Body of pancreas (tissue), 4 donors: ENCODE data around the gene BAG3. TPM values are rescaled to one million over a fixed set of nuclear protein-coding genes. Genes with fewer than 3 reads are reported as not detected.
A peak's percentile ranks its signal among the peaks of the same experiment; 100 is the strongest.

ENCODE experiments used
- ATAC-seq: fragments of 150-250 bp; one replicate; pipeline ENCODE4 v1.9.1; 2016
- DNase-seq, 4 donors: peaks; one replicate each; pipeline ENCODE4 v3.0.0-alpha.2; 2019
- H3K27ac ChIP-seq, 4 donors: fragments of 200-600 bp; sonication (generic); 1 replicate in 3 of 4; 2 replicates in 1 of 4; pipeline versions ENCODE4 v1.5.1 to v1.6.1; 2016 to 2019; ENCODE audit warnings: mild to moderate bottlenecking in 1 of 4, mixed read lengths in 1 of 4, moderate library complexity in 1 of 4
- H3K27me3 ChIP-seq, 2 donors: fragments of 200-600 bp; sonication (generic); one replicate each; pipeline ENCODE4 v1.6.0; 2016; ENCODE audit warnings: mild to moderate bottlenecking in 1 of 2
- H3K36me3 ChIP-seq, 2 donors: fragments of 200-600 bp; sonication (generic); replicated peaks in 1 of 2; 2 replicates each; pipeline ENCODE4 v1.5.1; 2016; ENCODE audit warnings: low read depth in 2 of 2; ENCODE audit not compliant: insufficient read depth in 1 of 2
- H3K4me1 ChIP-seq: fragments of 200-600 bp; sonication (generic); one replicate; pipeline ENCODE4 v1.6.0; 2016
- H3K4me3 ChIP-seq, 2 donors: fragments of 200-600 bp; sonication (generic); 1 replicate in 1 of 2; 2 replicates in 1 of 2; pipeline ENCODE4 v1.5.1; 2016 to 2019
- H3K9me3 ChIP-seq, 3 donors: fragments of 200-600 bp; sonication (generic); 1 replicate in 2 of 3; 2 replicates in 1 of 3; pipeline ENCODE4 v1.5.1; 2016
- POLR2A ChIP-seq, 3 donors: fragments of 450-650 bp; IDR thresholded peaks; one replicate each; pipeline ENCODE4 v1.6.1; 2016; ENCODE audit warnings: antibody characterized with exemption in 3 of 3, mild to moderate bottlenecking in 2 of 3
- WGBS, 2 donors: methylation state at CpG; one replicate each; pipeline ENCODE4 v1.1.5; 2017; 5-methylcytosine and 5-hydroxymethylcytosine counted together
- intact Hi-C: fragments of 100-400 bp; cut with DNase I; formaldehyde crosslinking; loops from one replicate; pipeline ENCODE4 v1.15.1; 2023
- total RNA-seq, 2 donors: library from RNA; depleted of rRNA; stranded (reverse); fragments of >200 nt; gene quantifications; one replicate each; pipeline ENCODE4 v1.1.0, GENCODE V29; 2016
- TF ChIP-seq, protein P1 (sequence below), 7 experiments: fragments of 450-650 bp in 4 of 7; fragments of 200-600 bp in 3 of 7; sonication (generic) in 3 of 7; IDR thresholded peaks; one replicate each; pipeline ENCODE4 v1.5.1; 2016 to 2019; ENCODE audit warnings: antibody characterized with exemption in 7 of 7

The BAG3 gene
- total RNA-seq, 2 donors from 2014 or later, result 11.9 to 17.5 TPM

DNA sequence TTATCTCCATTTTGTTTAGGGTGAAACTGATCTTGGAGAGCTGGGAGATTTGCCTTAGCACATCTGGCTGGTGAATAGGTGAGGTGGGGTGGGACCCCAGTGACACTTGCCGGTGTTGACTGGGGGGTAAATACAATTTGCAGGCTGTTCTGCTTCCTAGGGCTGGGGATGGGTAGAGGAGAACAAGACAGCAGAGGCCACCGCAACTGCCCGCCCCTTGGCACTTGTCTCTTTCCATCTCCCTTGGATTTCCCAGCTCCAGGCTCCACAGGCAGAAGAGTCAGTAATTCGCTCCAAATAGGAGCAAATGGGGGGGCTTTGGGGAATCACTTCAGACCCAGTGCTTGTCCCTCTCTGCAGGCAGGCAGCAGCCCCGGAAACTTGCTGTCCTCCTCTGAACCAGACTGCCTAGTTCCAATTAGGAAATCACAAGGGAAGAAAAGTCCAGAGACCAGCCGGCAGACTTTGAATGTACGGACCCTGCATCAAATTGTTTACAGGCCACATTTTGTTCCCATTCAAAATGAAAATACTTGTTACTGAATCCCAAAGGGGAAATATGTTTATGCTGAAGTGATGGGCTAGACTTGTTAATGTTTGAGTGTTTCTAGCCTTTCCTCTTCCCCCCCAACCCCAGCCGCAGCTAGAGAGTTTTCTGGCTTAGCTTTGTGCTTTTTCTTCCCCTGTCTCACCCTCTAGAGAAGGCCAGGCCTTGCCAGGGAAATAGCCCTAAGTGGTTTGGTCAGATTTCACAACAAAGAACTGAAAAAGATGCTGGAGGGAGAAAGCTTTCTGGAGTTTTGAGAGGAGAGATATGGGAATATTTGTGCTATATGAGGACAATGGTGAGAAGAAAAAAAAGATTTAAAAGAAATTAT, 64.7 kb downstream of the BAG3 start:
- no peaks in the 10 kb centered on the region for H3K4me1 ChIP-seq
- no peak overlapping the region for H3K4me3 ChIP-seq
- DNase-seq (no peak), ATAC-seq (no peak)
- H3K27ac ChIP-seq, result no peak overlapping the region
- intact Hi-C loops, result no loop called here
- no peaks in the 10 kb centered on the region for H3K9me3 ChIP-seq
- H3K27me3 ChIP-seq, result no peaks in the 10 kb centered on the region
- no peaks in the 10 kb centered on the region for H3K36me3 ChIP-seq
- TF ChIP-seq, protein P1, sequence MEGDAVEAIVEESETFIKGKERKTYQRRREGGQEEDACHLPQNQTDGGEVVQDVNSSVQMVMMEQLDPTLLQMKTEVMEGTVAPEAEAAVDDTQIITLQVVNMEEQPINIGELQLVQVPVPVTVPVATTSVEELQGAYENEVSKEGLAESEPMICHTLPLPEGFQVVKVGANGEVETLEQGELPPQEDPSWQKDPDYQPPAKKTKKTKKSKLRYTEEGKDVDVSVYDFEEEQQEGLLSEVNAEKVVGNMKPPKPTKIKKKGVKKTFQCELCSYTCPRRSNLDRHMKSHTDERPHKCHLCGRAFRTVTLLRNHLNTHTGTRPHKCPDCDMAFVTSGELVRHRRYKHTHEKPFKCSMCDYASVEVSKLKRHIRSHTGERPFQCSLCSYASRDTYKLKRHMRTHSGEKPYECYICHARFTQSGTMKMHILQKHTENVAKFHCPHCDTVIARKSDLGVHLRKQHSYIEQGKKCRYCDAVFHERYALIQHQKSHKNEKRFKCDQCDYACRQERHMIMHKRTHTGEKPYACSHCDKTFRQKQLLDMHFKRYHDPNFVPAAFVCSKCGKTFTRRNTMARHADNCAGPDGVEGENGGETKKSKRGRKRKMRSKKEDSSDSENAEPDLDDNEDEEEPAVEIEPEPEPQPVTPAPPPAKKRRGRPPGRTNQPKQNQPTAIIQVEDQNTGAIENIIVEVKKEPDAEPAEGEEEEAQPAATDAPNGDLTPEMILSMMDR (IDR thresholded peaks at IDR 0.05), result no peak
- no peak for TF ChIP-seq POLR2A (IDR thresholded peaks at IDR 0.05)
- 72 to 74% methylated on average over 8 of the region's 8 CpGs for WGBS, 2 donors

DNA sequence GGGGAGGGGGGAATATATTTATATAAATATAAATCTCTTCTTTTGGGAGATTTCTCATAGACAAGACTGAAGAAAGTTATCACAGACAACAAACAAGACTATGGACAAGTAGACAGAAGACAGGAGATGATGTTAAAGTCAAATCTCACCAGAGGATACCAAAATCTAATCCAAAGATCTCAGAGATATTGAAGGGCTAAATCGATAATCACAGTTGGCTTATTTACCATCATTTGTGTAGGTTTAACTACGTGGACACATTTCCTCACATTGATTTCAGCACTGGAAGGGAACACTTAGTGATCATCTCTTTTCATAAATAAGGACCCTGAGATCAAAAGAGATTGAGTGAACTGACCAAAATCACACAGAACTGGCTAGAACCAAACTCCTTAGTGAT, 72.0 kb downstream of the BAG3 start:
- Histone ChIP-seq H3K4me3 (no peak overlapping the region), H3K27me3 (no peaks in the 10 kb centered on the region), H3K27ac (no peak overlapping the region), H3K4me1 (peaks cover 16% of the 10 kb centered on the region), H3K36me3 (no peaks in the 10 kb centered on the region), H3K9me3 (no peaks in the 10 kb centered on the region)
- WGBS, 2 donors, result 56 to 65% methylated on average over 2 of the region's 2 CpGs
- DNase-seq (no peak), ATAC-seq (no peak)
- TF ChIP-seq POLR2A (IDR thresholded peaks at IDR 0.05), result no peak
- TF ChIP-seq, protein P1 (IDR thresholded peaks at IDR 0.05), result no peak
- intact Hi-C loops, result no loop called here

DNA sequence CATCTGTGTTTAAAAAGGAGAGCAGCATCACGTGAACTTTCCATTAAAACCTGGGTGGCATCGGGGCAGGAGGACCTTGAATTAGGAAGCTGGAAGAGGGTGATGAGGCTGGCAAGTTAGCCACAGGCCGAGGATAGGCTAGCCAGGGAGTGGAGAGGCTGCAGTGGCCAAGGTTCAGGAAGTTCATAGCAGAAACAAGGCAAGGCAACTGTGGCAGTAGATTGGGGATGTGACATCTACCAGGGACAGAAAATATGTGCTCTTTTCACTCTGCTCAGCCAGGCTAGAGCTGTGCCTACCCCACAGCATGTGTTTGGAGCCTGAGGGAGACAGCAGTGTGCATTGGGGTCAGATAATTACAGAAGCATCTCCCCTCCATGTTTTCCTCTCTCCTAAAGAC, 72.4 kb downstream of the BAG3 start:
- ATAC-seq (no peak), DNase-seq (no peak)
- no peak overlapping the region for H3K27ac ChIP-seq
- intact Hi-C loops, result no loop called here
- H3K4me3 ChIP-seq, result no peak overlapping the region
- H3K27me3 ChIP-seq, result no peaks in the 10 kb centered on the region
- no peaks in the 10 kb centered on the region for H3K36me3 ChIP-seq
- H3K9me3 ChIP-seq, result no peaks in the 10 kb centered on the region
- peaks cover 16% of the 10 kb centered on the region for H3K4me1 ChIP-seq
- TF ChIP-seq, protein P1 (IDR thresholded peaks at IDR 0.05), result no peak
- no peak for TF ChIP-seq POLR2A (IDR thresholded peaks at IDR 0.05)
- 88 to 91% methylated on average over 3 of the region's 3 CpGs for WGBS, 2 donors

DNA sequence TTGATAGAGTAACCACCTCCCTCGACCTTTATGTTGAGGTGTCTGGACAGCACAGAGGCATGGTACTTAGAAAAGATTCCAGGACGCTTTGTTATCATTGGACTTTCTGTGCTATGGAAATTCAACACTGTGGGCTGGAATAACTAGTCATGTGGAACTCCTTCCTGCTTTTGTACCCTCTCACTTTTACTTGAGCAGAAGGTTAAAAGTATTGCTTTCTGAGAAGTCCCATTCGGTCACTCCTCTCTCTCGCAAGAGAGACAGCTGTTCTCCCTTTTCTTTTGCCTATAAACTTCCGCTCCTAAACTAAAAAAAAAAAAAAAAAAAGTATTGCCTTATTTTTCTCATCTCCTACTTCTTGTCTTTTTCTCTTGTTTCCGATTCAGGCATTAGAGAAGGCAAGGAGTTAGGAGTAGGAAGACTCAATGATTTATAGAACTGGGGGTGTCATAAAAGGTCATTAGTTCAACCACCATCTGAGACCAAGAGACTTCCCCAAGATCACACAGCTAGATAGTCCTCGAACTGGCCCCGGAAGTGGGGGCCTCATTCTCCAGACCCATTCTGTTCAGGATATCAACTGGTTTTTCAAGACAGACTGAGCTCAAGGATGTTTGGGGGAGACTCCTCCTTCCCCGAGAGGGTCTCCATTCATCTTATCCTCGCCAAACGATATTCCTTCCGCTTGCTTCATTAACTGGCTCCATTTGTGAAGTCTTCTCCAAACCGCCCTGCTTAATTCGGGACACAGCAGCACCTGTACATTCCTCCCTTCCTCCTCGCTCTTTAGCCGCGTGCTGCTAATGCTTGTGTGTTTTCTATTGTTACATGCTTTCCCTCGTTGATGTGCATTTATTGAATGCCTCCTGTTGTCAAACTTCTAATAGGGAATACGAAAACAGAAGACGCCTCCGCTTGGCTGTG, 73.7 kb downstream of the BAG3 start:
- ATAC-seq, result peak; percentile 12

More for the DNA sequence above, 73.7 kb downstream of the BAG3 start:
- intact Hi-C loops, result no loop called here
- peak overlapping the region; percentile 89 to 97 (median 94) for H3K27ac ChIP-seq
- peak overlapping the region; percentile 36 to 56 for H3K4me3 ChIP-seq
- H3K4me1 ChIP-seq, result peaks cover 16% of the 10 kb centered on the region
- no peaks in the 10 kb centered on the region for H3K9me3 ChIP-seq
- 29 to 32% methylated on average over 21 of the region's 21 CpGs for WGBS, 2 donors
- H3K36me3 ChIP-seq, result no peaks in the 10 kb centered on the region
- TF ChIP-seq POLR2A (IDR thresholded peaks at IDR 0.05), result no peak
- TF ChIP-seq, protein P1 (IDR thresholded peaks at IDR 0.05), result no peak
- peak in 2 of 4 donors; percentile 26 to 33 for DNase-seq
- H3K27me3 ChIP-seq, result no peaks in the 10 kb centered on the region
